Gastrocnemius medialis (tissue), 4 donors: ENCODE measurements around the gene TADA2A.

Source experiments
- POLR2A ChIP-seq, 2 donors: fragments of 450-650 bp; IDR thresholded peaks; one replicate each; pipeline ENCODE4 v1.6.1; 2017; ENCODE audit warnings: antibody characterized with exemption in 2 of 2, mild to moderate bottlenecking in 2 of 2, moderate library complexity in 2 of 2
- TF ChIP-seq, protein P1 (sequence below), 5 experiments: fragments of 450-650 bp in 3 of 5; fragments of 200-600 bp in 2 of 5; sonication (generic) in 2 of 5; IDR thresholded peaks in 4 of 5; conservative IDR thresholded peaks in 1 of 5; 1 replicate in 4 of 5; 2 replicates in 1 of 5; pipeline ENCODE4 v1.5.1; 2016 to 2019; ENCODE audit warnings: antibody characterized with exemption in 5 of 5, mild to moderate bottlenecking in 3 of 5, moderate library complexity in 3 of 5

DNA sequence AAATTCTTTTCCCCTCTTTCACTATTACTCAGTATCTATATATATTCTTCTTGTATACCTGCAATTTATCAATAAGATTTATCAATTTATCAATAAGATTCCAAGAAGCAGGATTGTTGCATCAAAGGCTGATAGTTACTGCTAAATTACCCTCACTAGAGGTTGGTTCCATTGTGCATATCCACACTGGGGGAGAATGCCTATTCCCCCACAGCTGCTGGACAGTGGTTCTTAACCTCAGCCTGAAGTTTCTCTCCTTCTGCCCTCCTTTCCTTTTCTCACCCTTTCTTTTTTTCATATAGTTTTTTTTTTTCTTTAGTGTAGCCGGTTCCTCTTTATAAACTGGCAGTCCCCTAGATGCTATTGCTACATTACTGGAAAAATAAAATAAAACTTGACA lies 24.6 kb upstream of the TADA2A start:
- TF ChIP-seq, protein P1, sequence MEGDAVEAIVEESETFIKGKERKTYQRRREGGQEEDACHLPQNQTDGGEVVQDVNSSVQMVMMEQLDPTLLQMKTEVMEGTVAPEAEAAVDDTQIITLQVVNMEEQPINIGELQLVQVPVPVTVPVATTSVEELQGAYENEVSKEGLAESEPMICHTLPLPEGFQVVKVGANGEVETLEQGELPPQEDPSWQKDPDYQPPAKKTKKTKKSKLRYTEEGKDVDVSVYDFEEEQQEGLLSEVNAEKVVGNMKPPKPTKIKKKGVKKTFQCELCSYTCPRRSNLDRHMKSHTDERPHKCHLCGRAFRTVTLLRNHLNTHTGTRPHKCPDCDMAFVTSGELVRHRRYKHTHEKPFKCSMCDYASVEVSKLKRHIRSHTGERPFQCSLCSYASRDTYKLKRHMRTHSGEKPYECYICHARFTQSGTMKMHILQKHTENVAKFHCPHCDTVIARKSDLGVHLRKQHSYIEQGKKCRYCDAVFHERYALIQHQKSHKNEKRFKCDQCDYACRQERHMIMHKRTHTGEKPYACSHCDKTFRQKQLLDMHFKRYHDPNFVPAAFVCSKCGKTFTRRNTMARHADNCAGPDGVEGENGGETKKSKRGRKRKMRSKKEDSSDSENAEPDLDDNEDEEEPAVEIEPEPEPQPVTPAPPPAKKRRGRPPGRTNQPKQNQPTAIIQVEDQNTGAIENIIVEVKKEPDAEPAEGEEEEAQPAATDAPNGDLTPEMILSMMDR (IDR thresholded peaks at IDR 0.05 in 4 of 5, conservative IDR thresholded peaks at IDR 0.05 in 1 of 5): no peak
- no peak for TF ChIP-seq POLR2A (IDR thresholded peaks at IDR 0.05)
